ENCODE data around the gene CEP170B. TPM values are rescaled to one million over a fixed set of nuclear protein-coding genes. Genes with fewer than 3 reads are reported as not detected.

CEP170B gene
- total and polyA plus RNA-seq, 2 donors (not counting 3 experiments of a cell fraction or from before 2014, with no cell fraction given): 13.9 to 38.6 TPM

DNA sequence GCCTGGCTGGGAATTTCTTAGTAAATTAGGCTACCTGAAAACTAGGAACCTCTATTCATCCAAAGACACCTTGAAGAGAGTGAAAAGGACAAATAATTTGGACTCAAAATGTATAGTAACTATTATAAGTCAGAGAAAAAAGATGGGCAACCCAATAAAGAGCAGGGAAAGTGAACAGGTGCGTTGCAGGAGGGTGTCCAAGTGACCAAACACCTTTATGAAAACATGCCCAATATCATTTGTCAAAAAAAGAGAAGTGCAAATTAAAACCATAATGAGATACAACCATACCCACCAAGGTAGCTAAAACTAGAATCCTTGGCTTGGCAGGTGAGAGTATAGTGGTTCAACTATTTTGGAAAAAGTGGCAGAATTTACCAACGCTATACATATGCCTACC is 34.7 kb downstream of the CEP170B start:
- H3K4me2 ChIP-seq (ENCODE audit: insufficient read depth, low read length): no peak overlapping the region
- H2AFZ ChIP-seq (ENCODE audit: low read depth, low read length): no peak overlapping the region
- DNase-seq (ENCODE audit: low read depth, low spot score) (no peak), FAIRE-seq (no peak)
- TF ChIP-seq, protein P1, sequence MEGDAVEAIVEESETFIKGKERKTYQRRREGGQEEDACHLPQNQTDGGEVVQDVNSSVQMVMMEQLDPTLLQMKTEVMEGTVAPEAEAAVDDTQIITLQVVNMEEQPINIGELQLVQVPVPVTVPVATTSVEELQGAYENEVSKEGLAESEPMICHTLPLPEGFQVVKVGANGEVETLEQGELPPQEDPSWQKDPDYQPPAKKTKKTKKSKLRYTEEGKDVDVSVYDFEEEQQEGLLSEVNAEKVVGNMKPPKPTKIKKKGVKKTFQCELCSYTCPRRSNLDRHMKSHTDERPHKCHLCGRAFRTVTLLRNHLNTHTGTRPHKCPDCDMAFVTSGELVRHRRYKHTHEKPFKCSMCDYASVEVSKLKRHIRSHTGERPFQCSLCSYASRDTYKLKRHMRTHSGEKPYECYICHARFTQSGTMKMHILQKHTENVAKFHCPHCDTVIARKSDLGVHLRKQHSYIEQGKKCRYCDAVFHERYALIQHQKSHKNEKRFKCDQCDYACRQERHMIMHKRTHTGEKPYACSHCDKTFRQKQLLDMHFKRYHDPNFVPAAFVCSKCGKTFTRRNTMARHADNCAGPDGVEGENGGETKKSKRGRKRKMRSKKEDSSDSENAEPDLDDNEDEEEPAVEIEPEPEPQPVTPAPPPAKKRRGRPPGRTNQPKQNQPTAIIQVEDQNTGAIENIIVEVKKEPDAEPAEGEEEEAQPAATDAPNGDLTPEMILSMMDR (IDR thresholded peaks at IDR 0.05; ENCODE audit: extremely low read depth in 1 of 2, insufficient read depth in 1 of 2, low read depth in 1 of 2, low read length in 2 of 2): no peak
- CTCF ChIA-PET: interaction anchor here (0.8 to 1.2 kb wide), 3 partner anchors 65 to 131 kb away, joined by 3 read pairs; no protein-coding TSS in a partner anchor
- no peaks in the 10 kb centered on the region for H4K20me1 ChIP-seq (replicated peaks; ENCODE audit: control insufficient read depth, extremely low read depth, insufficient read depth, low read length)
- H3K36me3 ChIP-seq (ENCODE audit: control insufficient read depth in 2 of 2, extremely low read depth in 1 of 2, insufficient read depth in 2 of 2, low read length in 2 of 2): no peaks in the 10 kb centered on the region
- H3K27ac ChIP-seq (ENCODE audit: insufficient read depth, low read depth, low read length): no peak overlapping the region
- dilution Hi-C loops (cut with MboI; ENCODE audit: extremely low pct_ligation_motif_present, low sequenced_read_pairs) (no loop called here), intact Hi-C loops (cut with micrococcal nuclease) (no loop called here)
- no peak overlapping the region for H3K9ac ChIP-seq (replicated peaks; ENCODE audit: extremely low read depth, insufficient read depth, low read length)
- no peaks in the 10 kb centered on the region for H3K79me2 ChIP-seq (ENCODE audit: control insufficient read depth, insufficient read depth, low read length)
- no TSS peak for BruUV-seq (replicated peaks)
- H3K9me3 ChIP-seq (replicated peaks; ENCODE audit: control insufficient read depth, insufficient read depth, low read length): no peaks in the 10 kb centered on the region
- POLR2A ChIA-PET: no interaction called here
- no peaks in the 10 kb centered on the region for H3K9me1 ChIP-seq (replicated peaks; ENCODE audit: control insufficient read depth, extremely low read depth, insufficient read depth, low read length)
- H3K4me1 ChIP-seq (ENCODE audit: control insufficient read depth, extremely low read depth, insufficient read depth, low read length): peaks cover 7% of the 10 kb centered on the region
- H3K27me3 ChIP-seq (ENCODE audit: control insufficient read depth in 2 of 2, insufficient read depth in 2 of 2, low read length in 2 of 2): peaks cover 2 to 3% of the 10 kb centered on the region in 2 experiments
- H3K4me3 ChIP-seq (replicated peaks in 1 of 3; ENCODE audit: insufficient read depth in 1 of 3, low read depth in 1 of 3, low read length in 3 of 3): no peak overlapping the region

DNA sequence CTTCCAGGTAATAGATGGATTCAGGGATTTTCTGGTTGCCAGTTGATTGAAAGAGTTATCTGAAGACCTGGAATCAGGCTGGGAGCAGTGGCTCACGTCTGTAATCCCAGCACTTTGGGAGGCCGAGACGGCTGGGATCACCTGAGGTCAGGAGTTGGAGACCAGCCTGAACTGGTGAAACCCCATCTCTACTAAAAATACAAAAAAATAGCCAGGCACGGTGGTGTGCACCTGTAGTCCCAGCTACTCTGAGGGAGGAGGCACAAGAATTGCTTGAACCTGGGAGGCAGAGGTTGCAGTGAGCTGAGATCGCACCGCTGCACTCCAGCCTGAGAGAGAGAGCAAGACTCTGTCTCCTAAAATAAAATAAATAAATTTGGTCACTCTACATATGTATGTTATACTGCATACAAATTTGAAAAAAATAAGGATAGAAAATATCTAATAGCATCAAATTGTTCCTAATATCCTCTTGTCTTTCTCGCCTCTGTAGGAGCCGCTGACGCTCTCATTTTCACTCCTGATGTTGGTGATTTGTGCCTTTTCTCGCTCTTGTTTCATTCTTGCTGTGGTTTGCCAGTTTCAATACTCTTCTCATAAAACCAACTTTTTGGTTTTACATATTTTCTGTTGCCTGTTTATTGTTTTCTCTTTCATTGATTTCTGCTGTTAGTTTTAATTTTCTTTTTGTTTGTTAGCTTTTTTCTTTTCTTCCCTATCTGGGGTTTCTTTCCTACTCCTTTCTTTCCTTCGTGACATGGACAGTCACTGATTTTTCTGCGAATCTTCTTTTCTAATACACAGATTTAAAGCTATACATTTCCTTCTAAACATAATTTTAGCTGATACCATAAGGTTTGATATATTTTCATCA is 35.8 kb downstream of the CEP170B start:
- H3K4me2 ChIP-seq (ENCODE audit: insufficient read depth, low read length): no peak overlapping the region
- no peaks in the 10 kb centered on the region for H3K9me3 ChIP-seq (replicated peaks; ENCODE audit: control insufficient read depth, insufficient read depth, low read length)
- no peak for TF ChIP-seq MYC (IDR thresholded peaks at IDR 0.05; ENCODE audit: low read depth, low read length)
- H2AFZ ChIP-seq (ENCODE audit: low read depth, low read length): no peak overlapping the region
- H3K27me3 ChIP-seq (ENCODE audit: control insufficient read depth in 2 of 2, insufficient read depth in 2 of 2, low read length in 2 of 2): peaks cover 4% of the 10 kb centered on the region in 2 experiments
- BruUV-seq (replicated peaks): no TSS peak
- ChIA-PET POLR2A (no interaction called here), CTCF (interaction anchor here (1.0 kb wide), 2 partner anchors 12 to 181 kb away, joined by 3 read pairs; no protein-coding TSS in a partner anchor)
- dilution Hi-C loops (cut with MboI; ENCODE audit: extremely low pct_ligation_motif_present, low sequenced_read_pairs): no loop called here
- H3K79me2 ChIP-seq (ENCODE audit: control insufficient read depth, insufficient read depth, low read length): no peaks in the 10 kb centered on the region
- H3K4me1 ChIP-seq (ENCODE audit: control insufficient read depth, extremely low read depth, insufficient read depth, low read length): no peaks in the 10 kb centered on the region
- no peak for FAIRE-seq
- H3K9ac ChIP-seq (replicated peaks; ENCODE audit: extremely low read depth, insufficient read depth, low read length): no peak overlapping the region
- H4K20me1 ChIP-seq (replicated peaks; ENCODE audit: control insufficient read depth, extremely low read depth, insufficient read depth, low read length): no peaks in the 10 kb centered on the region
- H3K9me1 ChIP-seq (replicated peaks; ENCODE audit: control insufficient read depth, extremely low read depth, insufficient read depth, low read length): no peaks in the 10 kb centered on the region
- no peak overlapping the region for H3K27ac ChIP-seq (ENCODE audit: insufficient read depth, low read depth, low read length)
- H3K4me3 ChIP-seq (replicated peaks in 1 of 3; ENCODE audit: insufficient read depth in 1 of 3, low read depth in 1 of 3, low read length in 3 of 3): no peak overlapping the region
- no peaks in the 10 kb centered on the region for H3K36me3 ChIP-seq (ENCODE audit: control insufficient read depth in 2 of 2, extremely low read depth in 1 of 2, insufficient read depth in 2 of 2, low read length in 2 of 2)
- DNase-seq (ENCODE audit: low read depth, low spot score): no peak
- intact Hi-C loops (cut with micrococcal nuclease): no loop called here
